HG02840 (cell line): ENCODE measurements around the gene ZNF341.

Experiments used
- ATAC-seq: cut with Tn5 transposase; IDR thresholded peaks from one replicate; pipeline ENCODE4 v1.9.1; 2021; ENCODE audit warnings: mild to moderate bottlenecking, moderate library complexity, moderate number of reproducible peaks; ENCODE audit not compliant: unreplicated experiment, low FRiP score

The ZNF341 gene

GRCh38 chr20:33838035-33838864 is 106.5 kb downstream of the ZNF341 start:
- no peak for ATAC-seq

- no peak for ATAC-seq
Measured at GRCh38 chr20:33839591-33839990, 107.8 kb downstream of the ZNF341 start.

GRCh38 chr20:33840160-33840559 is 108.4 kb downstream of the ZNF341 start:
- ATAC-seq: no peak

- no peak for ATAC-seq
Measured at GRCh38 chr20:33840759-33841435, 109.1 kb downstream of the ZNF341 start.

- no peak for ATAC-seq
Measured at GRCh38 chr20:33841436-33841799, 109.6 kb downstream of the ZNF341 start.
